NCI-H2171 (cell line): ENCODE measurements around the gene RIMBP2.

Source experiments
- DNase-seq: peaks from one replicate; lab custom pipeline; 2025; lab: John Stamatoyannopoulos, UW

Gene RIMBP2

GRCh38 chr12:130568041-130568440, 148.1 kb downstream of the RIMBP2 start:
- DNase-seq: no peak

- no peak for DNase-seq
Observed at GRCh38 chr12:130566446-130567155, 149.5 kb downstream of the RIMBP2 start.

DNA sequence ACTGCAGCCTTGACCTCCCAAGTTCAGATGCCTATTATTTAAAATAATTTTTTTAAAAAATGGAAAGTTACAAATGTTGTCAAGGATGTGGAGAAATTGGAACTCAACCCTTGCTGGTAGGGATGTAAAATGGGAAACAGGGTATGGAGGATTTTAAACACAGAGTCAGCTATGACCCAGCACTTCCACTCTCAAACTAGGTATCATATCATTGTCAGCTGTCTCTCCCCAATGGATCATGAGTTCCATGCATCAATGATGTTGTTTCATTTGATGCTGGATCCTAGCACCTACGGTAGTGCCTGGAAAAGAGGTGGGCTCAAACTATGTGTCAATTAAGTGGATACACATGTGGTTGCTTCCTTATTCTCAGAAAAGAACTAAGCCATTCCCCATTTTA, 150.9 kb downstream of the RIMBP2 start:
- DNase-seq: no peak

- no peak for DNase-seq
Observed at GRCh38 chr12:130563323-130563722, 152.8 kb downstream of the RIMBP2 start.

- no peak for DNase-seq
Observed at GRCh38 chr12:130562716-130563115, 153.4 kb downstream of the RIMBP2 start.

DNA sequence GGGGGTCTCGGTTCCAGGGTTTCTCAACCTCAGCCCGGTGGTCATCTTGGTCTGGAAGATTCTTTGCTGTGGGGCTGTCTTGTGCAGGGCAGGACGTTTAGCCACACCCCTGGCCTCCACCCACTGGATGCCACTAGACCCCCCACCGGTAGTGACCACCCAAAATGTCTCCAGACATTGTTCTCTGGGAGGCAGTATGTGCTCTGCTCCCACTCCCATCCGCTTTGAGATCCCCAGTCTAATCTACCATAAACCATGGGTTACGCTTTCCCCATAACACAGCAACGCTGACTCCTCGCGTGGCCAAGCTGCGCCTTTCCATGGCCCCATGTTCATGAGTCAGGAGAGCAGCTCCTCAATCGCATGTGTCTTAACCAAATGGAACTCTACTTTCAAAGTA, 155.8 kb downstream of the RIMBP2 start:
- DNase-seq: no peak

DNA sequence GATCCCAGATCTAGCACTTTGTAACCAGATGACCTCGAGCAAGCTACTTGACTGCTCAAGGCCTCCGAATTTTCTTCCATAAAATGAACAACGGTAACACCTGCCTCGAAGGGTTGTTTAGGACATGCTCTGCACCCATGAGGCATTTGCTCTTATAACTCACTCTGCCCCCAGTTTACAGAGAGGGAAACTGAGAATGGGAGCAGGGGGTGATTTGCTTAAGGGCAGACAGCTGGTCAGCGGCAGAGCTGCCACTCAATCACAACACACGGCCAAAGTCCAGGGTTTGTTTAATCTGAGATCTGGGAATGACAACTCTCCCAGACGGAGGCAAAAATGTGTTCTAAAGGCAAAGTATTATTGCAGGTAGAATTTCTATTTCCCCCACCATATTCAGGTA, 156.3 kb downstream of the RIMBP2 start:
- DNase-seq: no peak

GRCh38 chr12:130557886-130558765, 158.0 kb downstream of the RIMBP2 start:
- no peak for DNase-seq

DNA sequence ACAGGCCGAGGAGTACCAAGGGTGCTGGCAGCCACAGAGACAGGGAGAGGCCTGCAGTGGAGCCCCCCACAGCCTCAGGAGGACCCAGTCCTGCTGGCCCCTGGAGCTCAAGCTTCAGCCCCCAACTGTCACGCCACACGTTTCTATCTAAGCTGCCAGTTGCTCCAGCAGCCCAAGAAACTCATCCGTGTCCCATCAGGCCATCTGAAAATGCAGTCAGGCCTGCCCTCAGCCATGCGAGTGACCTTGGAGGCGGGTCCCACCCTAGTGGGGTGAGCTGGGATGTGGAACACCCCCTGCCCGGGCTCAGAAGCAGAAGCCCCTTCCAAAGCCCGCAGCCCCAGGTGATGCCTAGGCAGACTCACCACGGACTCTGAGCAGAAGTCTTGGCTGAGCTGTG, 158.9 kb downstream of the RIMBP2 start:
- no peak for DNase-seq

DNA sequence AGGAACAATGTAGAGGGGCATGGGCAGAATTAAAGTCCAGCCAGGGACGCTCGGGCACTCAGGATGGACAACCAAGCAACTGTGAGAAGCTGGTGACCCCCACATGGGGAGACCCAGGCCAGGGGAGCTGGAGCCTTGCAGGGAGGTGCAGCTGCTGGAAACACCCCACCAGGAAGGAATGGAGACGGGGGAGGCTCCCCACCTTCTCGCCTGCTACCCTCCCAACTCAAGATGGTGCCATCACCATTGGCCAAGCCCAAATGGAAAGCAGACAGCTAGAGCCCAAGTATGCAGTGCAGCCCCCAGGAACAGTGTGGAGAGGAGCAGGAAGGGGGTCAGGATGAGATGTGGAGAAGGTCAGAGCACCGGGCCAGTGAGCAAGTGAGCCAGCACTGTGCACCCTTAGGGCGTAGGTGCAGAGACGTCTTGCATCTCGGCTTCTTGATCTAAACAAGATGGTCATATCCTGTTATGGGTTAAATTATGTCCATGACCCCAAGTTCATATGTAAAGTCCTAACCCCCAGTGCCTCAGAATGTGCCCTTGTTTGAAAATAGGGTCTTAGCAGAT, 159.5 kb downstream of the RIMBP2 start:
- DNase-seq: no peak

GRCh38 chr12:130555628-130556485, 160.2 kb downstream of the RIMBP2 start:
- DNase-seq: peak; percentile 72

GRCh38 chr12:130555221-130555620, 160.9 kb downstream of the RIMBP2 start:
- no peak for DNase-seq

GRCh38 chr12:130552483-130552996, 163.6 kb downstream of the RIMBP2 start:
- DNase-seq: no peak

DNA sequence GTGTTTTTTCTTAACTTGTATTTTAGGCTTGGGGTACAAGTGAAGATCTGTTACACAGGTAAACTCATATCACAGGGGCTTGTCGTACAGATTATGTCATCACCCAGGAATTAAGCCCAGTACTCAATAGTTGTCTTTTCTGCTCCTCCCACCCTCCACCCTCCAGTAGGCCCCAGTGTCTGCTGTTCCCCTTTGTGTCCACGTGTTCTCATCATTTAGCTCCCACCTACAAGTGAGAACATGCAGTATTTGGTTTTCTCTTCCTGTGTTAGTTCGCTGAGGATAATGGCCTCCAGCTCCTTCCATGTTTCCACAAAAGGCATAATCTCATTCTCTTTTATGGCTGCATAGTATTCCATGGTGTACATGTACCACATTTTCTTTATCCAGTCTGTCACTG, 166.7 kb downstream of the RIMBP2 start:
- no peak for DNase-seq

- DNase-seq: no peak
Observed at GRCh38 chr12:130547480-130548155, 168.5 kb downstream of the RIMBP2 start.

DNA sequence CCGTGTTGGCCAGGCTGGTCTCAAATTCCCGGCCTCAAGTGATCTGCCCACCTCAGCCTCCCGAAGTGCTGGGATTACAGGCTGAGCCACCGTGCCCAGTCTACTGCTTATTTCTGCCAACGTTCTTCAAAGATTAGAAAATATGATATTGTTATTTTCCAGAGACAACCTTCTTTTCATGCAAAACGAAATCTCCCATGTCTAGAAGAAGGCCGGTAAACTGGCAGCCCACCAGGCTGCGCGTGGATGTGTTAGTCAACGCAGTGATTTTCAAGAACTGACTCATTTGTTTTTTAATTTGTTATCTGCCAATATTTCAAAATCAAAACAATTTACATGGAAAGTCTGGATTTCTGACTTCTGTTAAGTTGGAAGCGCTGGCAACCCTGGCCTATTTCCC, 169.6 kb downstream of the RIMBP2 start:
- DNase-seq: no peak

GRCh38 chr12:130545475-130545874, 170.6 kb downstream of the RIMBP2 start:
- DNase-seq: no peak

DNA sequence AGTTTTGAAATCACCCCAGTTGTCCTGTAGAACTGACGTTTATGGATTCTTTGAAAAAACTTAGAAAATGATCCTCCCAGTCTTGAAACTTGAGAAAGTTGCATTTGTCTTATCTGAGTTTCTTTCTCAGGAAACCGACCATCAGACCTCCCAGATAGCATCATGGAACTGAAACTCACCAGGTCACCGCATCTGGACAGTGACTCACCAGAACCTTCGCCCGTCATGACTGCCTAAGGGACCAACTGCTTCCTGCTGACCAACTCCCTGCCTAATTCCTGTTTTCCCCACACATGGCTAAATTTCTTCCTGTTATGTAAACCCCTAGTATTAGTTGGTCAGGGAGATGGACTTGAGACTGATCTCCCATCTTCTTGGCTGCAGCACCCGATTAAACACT, 175.7 kb downstream of the RIMBP2 start:
- DNase-seq: no peak

DNA sequence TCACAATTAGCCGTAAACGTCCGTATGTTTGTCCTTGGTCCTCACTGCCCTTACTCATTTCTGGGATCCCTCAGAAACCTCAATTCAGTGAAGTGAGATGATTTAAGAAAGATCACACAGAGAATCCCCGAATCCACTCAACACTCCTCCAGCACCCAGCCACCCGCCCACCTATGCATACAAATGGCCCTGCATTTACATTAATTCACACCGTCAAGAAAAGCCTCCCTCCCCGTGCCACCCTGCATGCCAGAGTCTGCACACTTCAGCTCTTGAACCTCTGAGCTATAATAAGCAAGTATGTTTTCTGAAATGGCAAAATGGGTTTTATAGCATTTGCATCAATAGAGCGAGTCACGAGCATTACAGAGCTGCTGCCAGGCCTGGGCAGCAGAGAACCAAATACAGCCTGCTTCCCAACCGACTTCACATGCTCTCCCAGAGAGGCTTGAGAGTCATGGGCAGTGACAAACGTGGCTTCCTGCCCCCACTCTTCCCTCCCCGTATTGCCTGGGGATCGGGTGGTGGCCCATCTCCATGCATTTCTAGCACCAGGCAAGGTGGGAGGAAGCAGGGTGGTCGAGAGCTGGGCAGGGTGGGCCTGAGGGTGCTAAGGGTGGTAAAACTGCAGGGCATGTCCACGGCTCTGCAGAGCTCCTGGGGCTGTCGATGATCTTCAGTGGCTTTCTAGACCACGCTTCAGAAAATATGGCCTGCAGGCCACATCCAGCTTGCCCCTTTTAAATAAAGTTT, 177.6 kb downstream of the RIMBP2 start:
- no peak for DNase-seq

DNA sequence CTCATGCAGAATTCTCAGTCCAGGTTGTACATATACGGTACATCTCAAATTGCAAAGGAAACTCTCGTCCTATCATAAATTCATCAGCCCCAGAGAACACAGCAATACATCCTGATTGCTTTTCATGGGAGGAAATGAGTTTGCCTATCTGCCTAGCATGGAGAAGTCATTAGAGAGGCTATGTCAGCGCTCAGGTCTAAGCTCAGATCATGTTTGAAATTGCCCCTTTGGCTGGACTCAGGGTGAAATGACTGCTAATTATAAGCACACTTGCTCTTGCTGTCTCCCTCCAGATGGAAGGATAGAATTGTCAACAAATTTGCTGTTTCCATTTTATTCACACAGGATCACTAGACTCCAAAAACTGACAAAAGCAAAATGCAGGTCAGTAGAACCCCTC, 178.4 kb downstream of the RIMBP2 start:
- DNase-seq: no peak

GRCh38 chr12:130537051-130537450, 179.0 kb downstream of the RIMBP2 start:
- no peak for DNase-seq
